Astrocyte of the spinal cord (primary cell): ENCODE data around the gene MAN1A1.

ENCODE experiments used
- DNase-seq: peaks from one replicate; pipeline ENCODE4 v3.0.0; 2011; ENCODE audit warnings: low read depth, low spot score
- H3K4me3 ChIP-seq: 2 replicates; pipeline ENCODE4 v1.5.1; 2011; ENCODE audit warnings: low read depth, mild to moderate bottlenecking, low read length, moderate library complexity
- in situ Hi-C: cut with HindIII; loops from 2 replicates; pipeline ENCODE4 v1.10.0; 2017; ENCODE audit warnings: low sequenced_read_pairs
- TF ChIP-seq, protein P1 (sequence below): IDR thresholded peaks from 2 replicates; pipeline ENCODE4 v1.5.1; 2012; ENCODE audit warnings: low read depth, mild to moderate bottlenecking, low read length, inconsistent platforms

MAN1A1 gene

DNA sequence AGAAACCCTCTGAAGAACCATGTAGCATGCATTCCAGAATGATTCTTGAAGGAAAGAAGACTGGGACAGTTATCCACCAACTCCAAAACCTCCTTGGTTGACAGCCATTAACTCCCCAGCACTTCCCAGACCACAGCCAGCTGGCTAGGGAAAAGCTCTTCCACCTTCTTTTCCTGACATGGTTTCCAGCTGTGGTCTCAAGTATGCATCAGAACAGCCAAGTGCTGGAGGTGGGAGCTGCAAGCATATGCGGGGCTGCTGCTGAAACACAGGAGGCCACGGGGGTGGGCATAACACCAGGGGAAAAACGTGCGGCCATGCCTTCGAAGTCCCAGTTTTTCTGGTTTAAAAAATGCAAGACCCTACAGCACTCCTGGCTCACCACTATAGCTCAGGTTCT lies 163.1 kb downstream of the MAN1A1 start:
- in situ Hi-C loops, result no loop called here

DNA sequence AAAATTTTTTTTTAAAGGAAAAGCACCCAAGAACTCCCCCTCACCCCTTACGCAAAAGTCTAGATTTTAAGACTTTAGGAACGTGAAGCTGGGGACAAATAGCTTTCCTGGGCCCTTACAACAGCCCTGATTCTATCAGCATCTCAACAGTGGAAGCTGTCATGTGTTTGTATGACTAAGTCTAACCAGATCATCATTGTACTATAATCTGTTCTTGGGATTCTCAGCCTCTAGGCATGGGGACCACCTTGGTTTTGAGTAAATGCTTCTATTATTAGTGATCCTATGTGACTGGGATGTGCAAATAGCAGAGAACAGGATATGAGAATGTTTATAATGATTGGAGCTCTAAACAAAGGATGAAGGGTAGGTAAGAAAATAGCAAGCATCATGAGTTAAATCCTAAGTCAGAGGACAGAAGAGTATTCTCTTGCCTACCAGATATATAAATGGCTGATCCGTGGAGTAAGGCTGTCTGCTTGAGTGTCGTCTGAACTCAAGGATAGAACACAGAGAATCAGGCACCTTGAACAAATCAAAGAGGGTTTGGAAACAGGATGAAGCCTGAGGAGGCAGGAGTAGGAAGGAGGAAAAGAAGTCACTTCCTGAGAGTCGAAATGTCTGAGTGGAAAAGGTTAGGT lies 165.4 kb downstream of the MAN1A1 start:
- DNase-seq, result no peak
- in situ Hi-C loops, result no loop called here

More for the DNA sequence above, 163.1 kb downstream of the MAN1A1 start:
- TF ChIP-seq, protein P1, sequence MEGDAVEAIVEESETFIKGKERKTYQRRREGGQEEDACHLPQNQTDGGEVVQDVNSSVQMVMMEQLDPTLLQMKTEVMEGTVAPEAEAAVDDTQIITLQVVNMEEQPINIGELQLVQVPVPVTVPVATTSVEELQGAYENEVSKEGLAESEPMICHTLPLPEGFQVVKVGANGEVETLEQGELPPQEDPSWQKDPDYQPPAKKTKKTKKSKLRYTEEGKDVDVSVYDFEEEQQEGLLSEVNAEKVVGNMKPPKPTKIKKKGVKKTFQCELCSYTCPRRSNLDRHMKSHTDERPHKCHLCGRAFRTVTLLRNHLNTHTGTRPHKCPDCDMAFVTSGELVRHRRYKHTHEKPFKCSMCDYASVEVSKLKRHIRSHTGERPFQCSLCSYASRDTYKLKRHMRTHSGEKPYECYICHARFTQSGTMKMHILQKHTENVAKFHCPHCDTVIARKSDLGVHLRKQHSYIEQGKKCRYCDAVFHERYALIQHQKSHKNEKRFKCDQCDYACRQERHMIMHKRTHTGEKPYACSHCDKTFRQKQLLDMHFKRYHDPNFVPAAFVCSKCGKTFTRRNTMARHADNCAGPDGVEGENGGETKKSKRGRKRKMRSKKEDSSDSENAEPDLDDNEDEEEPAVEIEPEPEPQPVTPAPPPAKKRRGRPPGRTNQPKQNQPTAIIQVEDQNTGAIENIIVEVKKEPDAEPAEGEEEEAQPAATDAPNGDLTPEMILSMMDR, result no peak
- DNase-seq, result no peak
- no peak overlapping the region for H3K4me3 ChIP-seq

DNA sequence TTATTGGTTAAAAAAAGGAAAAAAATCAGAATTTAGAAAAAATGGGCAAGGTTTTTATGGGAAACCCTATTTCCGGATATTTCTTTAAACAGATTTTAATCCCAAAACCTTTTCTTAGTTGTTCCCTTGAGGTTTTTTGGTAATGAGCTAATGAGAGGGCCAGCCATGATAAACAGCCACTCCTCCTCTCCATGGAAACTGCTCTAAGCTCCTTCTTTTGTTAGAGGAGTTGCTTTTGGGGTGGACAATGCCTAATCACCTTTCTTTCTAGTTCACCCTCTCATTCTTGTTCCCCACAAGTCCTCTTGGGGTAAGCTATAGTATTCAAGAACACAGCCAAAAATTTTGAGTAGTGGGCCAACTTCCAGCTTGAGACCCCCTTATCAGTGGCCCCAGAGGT lies 166.1 kb downstream of the MAN1A1 start:
- TF ChIP-seq, protein P1, result no peak
- in situ Hi-C loops, result no loop called here
- no peak for DNase-seq
- H3K4me3 ChIP-seq, result no peak overlapping the region

More for the DNA sequence above, 165.4 kb downstream of the MAN1A1 start:
- TF ChIP-seq, protein P1, result no peak
- H3K4me3 ChIP-seq, result no peak overlapping the region

DNA sequence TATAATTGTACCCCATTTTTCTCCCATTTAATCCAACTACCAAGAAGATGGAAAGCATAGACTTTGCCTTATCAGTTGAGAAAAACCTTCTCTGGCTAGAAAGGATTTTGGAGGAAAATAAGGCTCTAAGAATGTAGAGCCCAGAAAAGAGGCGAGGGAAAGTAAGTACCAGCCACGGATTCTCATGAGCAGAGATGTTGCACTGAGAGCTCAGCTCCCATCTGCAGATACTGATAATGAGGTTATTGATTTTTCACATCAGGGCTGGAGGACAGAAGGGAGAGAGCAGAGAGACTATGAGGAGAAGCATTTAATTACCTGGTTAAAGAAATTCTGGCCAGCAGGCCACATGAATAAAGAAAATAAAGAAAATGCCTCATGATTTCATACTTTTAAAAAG lies 166.7 kb downstream of the MAN1A1 start:
- in situ Hi-C loops, result no loop called here
- DNase-seq, result no peak
- TF ChIP-seq, protein P1, result no peak
- H3K4me3 ChIP-seq, result no peak overlapping the region

DNA sequence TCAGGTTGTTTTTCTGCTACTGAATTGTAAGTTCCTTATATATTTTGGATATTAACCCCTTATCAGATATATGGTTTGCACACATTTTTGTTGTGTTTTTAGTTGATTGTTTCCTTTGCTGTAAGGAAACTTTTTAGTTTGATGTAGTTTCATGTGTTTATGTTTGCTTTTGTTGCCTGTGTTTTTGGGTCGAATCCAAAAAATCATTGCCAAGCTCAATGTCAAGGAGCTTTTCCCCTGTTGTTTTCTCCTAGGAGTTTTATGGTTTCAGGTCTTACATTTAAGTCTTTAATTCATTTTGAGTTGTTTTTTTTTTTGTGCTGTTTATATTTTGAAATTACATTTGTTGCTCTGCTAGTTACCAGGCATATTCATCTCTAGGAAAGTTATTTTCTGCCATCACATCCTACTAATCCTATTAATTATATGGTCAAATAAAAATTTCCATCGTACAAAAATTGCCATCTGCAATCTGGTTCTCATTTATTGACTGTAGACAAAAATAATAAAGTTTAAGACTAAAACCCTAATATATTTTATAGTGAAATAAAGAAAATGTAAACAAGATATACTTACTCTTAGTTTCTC lies 167.3 kb downstream of the MAN1A1 start:
- in situ Hi-C loops, result no loop called here
- no peak for DNase-seq
- TF ChIP-seq, protein P1, result no peak
- H3K4me3 ChIP-seq, result no peak overlapping the region

DNA sequence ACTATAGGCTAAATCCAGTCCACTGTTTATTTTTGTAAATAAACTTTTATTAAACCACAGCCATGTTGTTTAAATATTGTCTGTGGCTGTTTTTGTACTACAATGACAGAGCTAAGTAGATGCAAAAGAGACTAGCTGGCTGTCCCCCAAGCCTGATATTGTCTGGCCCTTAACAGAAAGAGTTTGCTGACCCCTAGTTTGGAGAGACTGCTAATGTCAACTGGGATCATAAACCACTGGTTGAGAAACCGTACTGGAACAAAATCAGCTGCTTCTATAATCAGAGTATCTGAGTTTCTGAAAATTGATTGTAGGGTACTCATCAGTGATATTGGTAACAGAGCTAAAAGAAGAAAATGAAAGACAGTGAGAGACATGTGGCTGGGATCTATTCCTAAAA lies 168.5 kb downstream of the MAN1A1 start:
- no peak for DNase-seq
- TF ChIP-seq, protein P1, result no peak
- no peak overlapping the region for H3K4me3 ChIP-seq
- in situ Hi-C loops, result no loop called here
